ENCODE measurements around the gene PCDHGA6. TPM values are rescaled to one million over a fixed set of nuclear protein-coding genes. Genes with fewer than 3 reads are reported as not detected.
"Not testable (repeated sequence)": the region's sequence is repeated elsewhere in the genome, so short reads cannot be mapped to it uniquely, and the experiment has no call there.

Gene PCDHGA6
- total and polyA plus RNA-seq, 2 of the 8 experiments (the other 6 are each of a cell fraction or from before 2014, with no cell fraction given) = 1.4 to 2.0 TPM

- CTCF ChIA-PET (ENCODE audit: partially characterized antibody) = interaction anchor here (0.6 to 4.8 kb wide), 3 partner anchors 21 to 117 kb away, joined by 3 to 22 read pairs (median 21); partner anchors contain the start of genes PCDHB15 and TAF7
- H3K27ac ChIP-seq (ENCODE audit: low read depth, low read length); H2AFZ ChIP-seq (ENCODE audit: low read length); H3K23ac ChIP-seq (ENCODE audit: insufficient read length); H4K91ac ChIP-seq (replicated peaks; ENCODE audit: insufficient read length, low read length); FAIRE-seq; H3K36me3 ChIP-seq (ENCODE audit: control insufficient read depth in 2 of 4, insufficient read depth in 4 of 4, low read length in 3 of 4); H3K18ac ChIP-seq (ENCODE audit: extremely low read depth, low read length); H3K4me1 ChIP-seq (replicated peaks in 1 of 4; ENCODE audit: control insufficient read depth in 3 of 4, insufficient read depth in 4 of 4, low read length in 3 of 4); H3K27me3 ChIP-seq (replicated peaks in 1 of 4; ENCODE audit: control insufficient read depth in 3 of 4, extremely low read depth in 1 of 4, insufficient read depth in 3 of 4, low read length in 3 of 4); POLR2A ChIA-PET (ENCODE audit: partially characterized antibody); H3K79me1 ChIP-seq (ENCODE audit: low read depth, low read length); H3K4ac ChIP-seq (replicated peaks; ENCODE audit: insufficient read length, low read depth, low read length); H2BK5ac ChIP-seq (ENCODE audit: low read depth, low read length); H3K4me2 ChIP-seq (ENCODE audit: insufficient read depth in 1 of 2, low read depth in 2 of 2, low read length in 2 of 2); H3K23me2 ChIP-seq (ENCODE audit: low read depth, low read length); H3K79me2 ChIP-seq (ENCODE audit: control insufficient read depth in 1 of 2, insufficient read depth in 2 of 2, low read length in 2 of 2); H3K56ac ChIP-seq (replicated peaks; ENCODE audit: insufficient read length, low read depth, low read length); H2BK15ac ChIP-seq (ENCODE audit: low read length); H4K20me1 ChIP-seq (replicated peaks in 1 of 2; ENCODE audit: control insufficient read depth in 1 of 2, insufficient read depth in 2 of 2, low read length in 2 of 2); H3K4me3 ChIP-seq (ENCODE audit: extremely low read depth in 1 of 4, insufficient read depth in 2 of 4, low read depth in 3 of 4, low read length in 4 of 4); H3K9ac ChIP-seq (replicated peaks in 1 of 4; ENCODE audit: extremely low read depth in 1 of 4, low read depth in 3 of 4, low read length in 3 of 4); H2BK120ac ChIP-seq (replicated peaks; ENCODE audit: low read depth, low read length); H4K8ac ChIP-seq (ENCODE audit: extremely low read depth, insufficient read depth, low read length); H4K5ac ChIP-seq (ENCODE audit: insufficient read length, low read depth, low read length); H2BK12ac ChIP-seq (ENCODE audit: low read depth, low read length); DNase-seq (ENCODE audit: low read depth in 1 of 2, low spot score in 2 of 2); H2AK5ac ChIP-seq (ENCODE audit: low read depth, low read length); H2BK20ac ChIP-seq (ENCODE audit: low read length); H3K14ac ChIP-seq (ENCODE audit: insufficient read length): not testable (repeated sequence)
- 95% methylated on average over 32 of the region's 45 CpGs; no CpG with 5 or more reads in 1 of the 2 experiments for WGBS, 2 experiments (ENCODE audit: extremely low coverage in 1 of 2, insufficient coverage in 1 of 2, insufficient read length in 1 of 2, insufficient replicate concordance in 2 of 2, low coverage in 1 of 2, low lambda C conversion rate in 2 of 2, missing lambda C conversion rate in 1 of 2)
- peaks cover 33 to 43% of the 10 kb centered on the region in 2 experiments; a peak in 3 of 4 replicates for H3K9me3 ChIP-seq (ENCODE audit: insufficient read depth in 2 of 2, low read depth in 1 of 2, low read length in 1 of 2)
These were observed 32.8 kb upstream of the PCDHGA6 start for GRCh38 chr5:141340781-141341354.

Data from H1 (cell line).